ENCODE measurements around the gene HS6ST3.
"Not testable (repeated sequence)": the region's sequence is repeated elsewhere in the genome, so short reads cannot be mapped to it uniquely, and the experiment has no call there.

The HS6ST3 gene

GRCh38 chr13:96422002-96422401 lies 332.1 kb downstream of the HS6ST3 start:
- in situ Hi-C loops (cut with MboI; ENCODE audit: low sequenced_read_pairs) = no loop called here

- in situ Hi-C loops (cut with MboI; ENCODE audit: low sequenced_read_pairs) = no loop called here
These were observed 336.3 kb downstream of the HS6ST3 start for GRCh38 chr13:96426167-96426566.

GRCh38 chr13:96428911-96429310 lies 339.0 kb downstream of the HS6ST3 start:
- in situ Hi-C loops (cut with MboI; ENCODE audit: low sequenced_read_pairs) = no loop called here

GRCh38 chr13:96431044-96431581 lies 341.2 kb downstream of the HS6ST3 start:
- in situ Hi-C loops (cut with MboI; ENCODE audit: low sequenced_read_pairs) = no loop called here

- in situ Hi-C loops (cut with MboI; ENCODE audit: low sequenced_read_pairs) = no loop called here
These were observed 354.8 kb downstream of the HS6ST3 start for GRCh38 chr13:96444676-96445075.

- in situ Hi-C loops (cut with MboI; ENCODE audit: low sequenced_read_pairs) = no loop called here
These were observed 360.0 kb downstream of the HS6ST3 start for GRCh38 chr13:96449920-96450319.

GRCh38 chr13:96450326-96451020 lies 360.6 kb downstream of the HS6ST3 start:
- in situ Hi-C loops (cut with MboI; ENCODE audit: low sequenced_read_pairs) = no loop called here

- in situ Hi-C loops (cut with MboI; ENCODE audit: low sequenced_read_pairs) = no loop called here
These were observed 364.6 kb downstream of the HS6ST3 start for GRCh38 chr13:96454466-96454865.

- in situ Hi-C loops (cut with MboI; ENCODE audit: low sequenced_read_pairs) = no loop called here
These were observed 370.7 kb downstream of the HS6ST3 start for GRCh38 chr13:96460609-96461008.

GRCh38 chr13:96473526-96474180 lies 383.7 kb downstream of the HS6ST3 start:
- in situ Hi-C loops (cut with MboI; ENCODE audit: low sequenced_read_pairs) = no loop called here

GRCh38 chr13:96474181-96474557 lies 384.3 kb downstream of the HS6ST3 start:
- in situ Hi-C loops (cut with MboI; ENCODE audit: low sequenced_read_pairs) = no loop called here

- in situ Hi-C loops (cut with MboI; ENCODE audit: low sequenced_read_pairs) = no loop called here
These were observed 385.2 kb downstream of the HS6ST3 start for GRCh38 chr13:96475103-96475502.

GRCh38 chr13:96481482-96481881 lies 391.6 kb downstream of the HS6ST3 start:
- in situ Hi-C loops (cut with MboI; ENCODE audit: low sequenced_read_pairs) = no loop called here

- in situ Hi-C loops (cut with MboI; ENCODE audit: low sequenced_read_pairs) = no loop called here
These were observed 400.6 kb downstream of the HS6ST3 start for GRCh38 chr13:96490496-96490989.

- in situ Hi-C loops (cut with MboI; ENCODE audit: low sequenced_read_pairs) = no loop called here
These were observed 401.2 kb downstream of the HS6ST3 start for GRCh38 chr13:96491103-96491502.

GRCh38 chr13:96492766-96493165 lies 402.9 kb downstream of the HS6ST3 start:
- in situ Hi-C loops (cut with MboI; ENCODE audit: low sequenced_read_pairs) = no loop called here

- in situ Hi-C loops (cut with MboI; ENCODE audit: low sequenced_read_pairs) = no loop called here
These were observed 409.7 kb downstream of the HS6ST3 start for GRCh38 chr13:96499656-96500055.

GRCh38 chr13:96500953-96501352 lies 411.0 kb downstream of the HS6ST3 start:
- in situ Hi-C loops (cut with MboI; ENCODE audit: low sequenced_read_pairs) = no loop called here

- in situ Hi-C loops (cut with MboI; ENCODE audit: low sequenced_read_pairs) = no loop called here
These were observed 413.6 kb downstream of the HS6ST3 start for GRCh38 chr13:96503481-96503880.

- in situ Hi-C loops (cut with MboI; ENCODE audit: low sequenced_read_pairs) = no loop called here
These were observed 421.7 kb downstream of the HS6ST3 start for GRCh38 chr13:96511587-96511986.

- in situ Hi-C loops (cut with MboI; ENCODE audit: low sequenced_read_pairs) = no loop called here
These were observed 429.5 kb downstream of the HS6ST3 start for GRCh38 chr13:96519380-96519779.

GRCh38 chr13:96524398-96525020 lies 434.6 kb downstream of the HS6ST3 start:
- in situ Hi-C loops (cut with MboI; ENCODE audit: low sequenced_read_pairs) = not testable (repeated sequence)
